Neural cell (in vitro differentiated cells): ENCODE measurements around the gene COLQ. TPM values are rescaled to one million over a fixed set of nuclear protein-coding genes. Genes with fewer than 3 reads are reported as not detected.

Experiments
- H2AFZ ChIP-seq: fragments of 200-600, 300-800 bp; sonication (generic), shearing (Covaris generic); 2 replicates; pipeline ENCODE4 v1.6.0; 2014; ENCODE audit warnings: low read depth, mild to moderate bottlenecking, antibody characterized with exemption, low read length, moderate library complexity
- H3F3A ChIP-seq: fragments of 200-600 bp; shearing (Covaris generic); 2 replicates; pipeline ENCODE4 v1.6.1; 2016; ENCODE audit warnings: mild to moderate bottlenecking, moderate library complexity, mixed read lengths, antibody characterized with exemption, low read length; ENCODE audit not compliant: insufficient read depth, poor library complexity, severe bottlenecking
- H3K27ac ChIP-seq: fragments of 200-600, 300-800 bp; sonication (generic), shearing (Covaris generic); 2 replicates; pipeline ENCODE4 v1.5.1; 2014; ENCODE audit warnings: mild to moderate bottlenecking, low read length, moderate library complexity
- H3K27me3 ChIP-seq: fragments of 300-800, 200-600 bp; sonication (generic), shearing (Covaris generic); 2 replicates; pipeline ENCODE4 v1.6.0; 2014; ENCODE audit warnings: mild to moderate bottlenecking, low read depth, low read length, moderate library complexity; ENCODE audit not compliant: insufficient read depth
- H3K36me3 ChIP-seq: fragments of 300-800, 200-600 bp; sonication (generic), shearing (Covaris generic); 2 replicates; pipeline ENCODE4 v1.5.1; 2014; ENCODE audit warnings: mild to moderate bottlenecking, antibody characterized with exemption, low read length, moderate library complexity; ENCODE audit not compliant: insufficient read depth
- H3K4me2 ChIP-seq: fragments of 300-800, 200-600 bp; sonication (generic), shearing (Covaris generic); 2 replicates; pipeline ENCODE4 v1.6.0; 2014; ENCODE audit warnings: mild to moderate bottlenecking, low read length
- H3K4me3 ChIP-seq: fragments of 300-800, 200-600 bp; sonication (generic), shearing (Covaris generic); 2 replicates; pipeline ENCODE4 v1.5.1; 2014; ENCODE audit warnings: mild to moderate bottlenecking, low read length, moderate library complexity
- H3K79me2 ChIP-seq: fragments of 200-600 bp; shearing (Covaris generic); replicated peaks from 2 replicates; pipeline ENCODE4 v1.6.0; 2014; ENCODE audit warnings: mild to moderate bottlenecking, low read length, moderate library complexity; ENCODE audit not compliant: insufficient read depth
- H3K9ac ChIP-seq: fragments of 300-800, 200-600 bp; sonication (generic), shearing (Covaris generic); 2 replicates; pipeline ENCODE4 v1.6.1; 2016; ENCODE audit warnings: mild to moderate bottlenecking, low read length, mixed read lengths
- H3K9me2 ChIP-seq: fragments of 200-600 bp; shearing (Covaris generic); 2 replicates; pipeline ENCODE4 v1.6.1; 2016; ENCODE audit warnings: mild to moderate bottlenecking, low read length, mixed read lengths; ENCODE audit not compliant: insufficient read depth
- H3K9me3 ChIP-seq: fragments of 200-600, 300-800 bp; sonication (generic), shearing (Covaris generic); 2 replicates; pipeline ENCODE4 v1.6.1; 2016; ENCODE audit warnings: mild to moderate bottlenecking, mixed run types, low read length, moderate library complexity, mixed read lengths
- H4K20me1 ChIP-seq: fragments of 200-600 bp; shearing (Covaris generic); 2 replicates; pipeline ENCODE4 v1.6.1; 2016; ENCODE audit warnings: mild to moderate bottlenecking, mixed run types; ENCODE audit not compliant: insufficient read depth
- CTCF ChIP-seq: fragments of 450-650 bp; IDR thresholded peaks from 2 replicates; pipeline ENCODE4 v1.5.1; 2014; ENCODE audit warnings: antibody characterized with exemption, mild to moderate bottlenecking, moderate library complexity; ENCODE audit not compliant: poor library complexity, severe bottlenecking
- EP300 ChIP-seq: fragments of 450-650 bp; conservative IDR thresholded peaks from 2 replicates; pipeline ENCODE4 v1.6.1; 2014; ENCODE audit warnings: antibody characterized with exemption, mild to moderate bottlenecking, moderate library complexity; ENCODE audit not compliant: poor library complexity, severe bottlenecking
- EZH2 ChIP-seq: fragments of 200-600, 300-800 bp; shearing (Covaris generic), sonication (generic); IDR thresholded peaks from 2 replicates; pipeline ENCODE4 v1.6.1; 2014; ENCODE audit warnings: antibody characterized with exemption, low read length, borderline replicate concordance, mild to moderate bottlenecking; ENCODE audit not compliant: insufficient read depth, poor library complexity, severe bottlenecking
- MXI1 ChIP-seq: fragments of 450-650 bp; conservative IDR thresholded peaks from 2 replicates; pipeline ENCODE4 v1.6.1; 2014; ENCODE audit warnings: antibody characterized with exemption, mild to moderate bottlenecking; ENCODE audit not compliant: poor library complexity, severe bottlenecking
- POLR2AphosphoS5 ChIP-seq: IDR thresholded peaks from 2 replicates; pipeline ENCODE4 v1.6.1; 2012
- RAD21 ChIP-seq: fragments of 450-650 bp; conservative IDR thresholded peaks from 2 replicates; pipeline ENCODE4 v1.6.1; 2014; ENCODE audit warnings: antibody characterized with exemption, mild to moderate bottlenecking, moderate library complexity
- REST ChIP-seq: IDR thresholded peaks from 2 replicates; pipeline ENCODE4 v1.6.1; 2012; ENCODE audit warnings: borderline replicate concordance
- SMC3 ChIP-seq: fragments of 450-650 bp; conservative IDR thresholded peaks from 2 replicates; pipeline ENCODE4 v1.6.1; 2014; ENCODE audit warnings: antibody characterized with exemption, mild to moderate bottlenecking, moderate library complexity; ENCODE audit not compliant: poor library complexity
- TAF1 ChIP-seq: IDR thresholded peaks from 2 replicates; pipeline ENCODE4 v1.6.1; 2012; ENCODE audit warnings: low read depth
- polyA plus RNA-seq: library from polyadenylated mRNA; depleted of rRNA; stranded (reverse); fragments of >200 nt; gene quantifications from 2 replicates; pipeline ENCODE4 v1.2.3, GENCODE V29; 2014

COLQ gene
- polyA plus RNA-seq, 1 donor from 2014 or later, result 9.5 TPM

- TF ChIP-seq EZH2 (no peak), TAF1 (no peak), RAD21 (no peak), SMC3 (no peak), POLR2AphosphoS5 (no peak), EP300 (no peak), MXI1 (no peak), REST (no peak), CTCF (no peak)
- no peaks in the 10 kb centered on the region for H3K79me2 ChIP-seq
- no peak overlapping the region for H2AFZ ChIP-seq
- H3F3A ChIP-seq, result no peaks in the 10 kb centered on the region
- no peak overlapping the region for H3K4me3 ChIP-seq
- H3K27ac ChIP-seq, result no peak overlapping the region
- no peak overlapping the region for H3K4me2 ChIP-seq
- H3K9me3 ChIP-seq, result no peaks in the 10 kb centered on the region
- H4K20me1 ChIP-seq, result no peaks in the 10 kb centered on the region
- H3K9ac ChIP-seq, result no peak overlapping the region
- no peaks in the 10 kb centered on the region for H3K9me2 ChIP-seq
- H3K27me3 ChIP-seq, result no peaks in the 10 kb centered on the region
- no peaks in the 10 kb centered on the region for H3K36me3 ChIP-seq
These were observed 4.3 kb upstream of the COLQ start for GRCh38 chr3:15525790-15526189.

- no peak overlapping the region for H3K4me2 ChIP-seq
- no peaks in the 10 kb centered on the region for H4K20me1 ChIP-seq
- H3F3A ChIP-seq, result no peaks in the 10 kb centered on the region
- no peak overlapping the region for H3K9ac ChIP-seq
- H3K9me2 ChIP-seq, result no peaks in the 10 kb centered on the region
- H3K9me3 ChIP-seq, result no peaks in the 10 kb centered on the region
- H3K27me3 ChIP-seq, result no peaks in the 10 kb centered on the region
- no peak for TF ChIP-seq MXI1
- TF ChIP-seq EP300, result no peak
- no peak for TF ChIP-seq TAF1
- TF ChIP-seq EZH2, result no peak
- H3K27ac ChIP-seq, result no peak overlapping the region
- H3K36me3 ChIP-seq, result no peaks in the 10 kb centered on the region
- no peaks in the 10 kb centered on the region for H3K79me2 ChIP-seq
- no peak overlapping the region for H2AFZ ChIP-seq
- no peak overlapping the region for H3K4me3 ChIP-seq
These were observed 2.3 kb upstream of the COLQ start for GRCh38 chr3:15523660-15524417.
